ENCODE results near the gene CCDC57.

Gene CCDC57

GRCh38 chr17:82088838-82089722 is 123.6 kb downstream of the CCDC57 start:
- no peak for DNase-seq

- no peak for DNase-seq
These were observed 124.4 kb downstream of the CCDC57 start for GRCh38 chr17:82087961-82088837.

GRCh38 chr17:82086941-82087906 is 125.4 kb downstream of the CCDC57 start:
- no peak for DNase-seq

GRCh38 chr17:82085931-82086764 is 126.5 kb downstream of the CCDC57 start:
- DNase-seq, result no peak

- no peak for DNase-seq
These were observed 127.4 kb downstream of the CCDC57 start for GRCh38 chr17:82085031-82085861.

- DNase-seq, result no peak
These were observed 128.1 kb downstream of the CCDC57 start for GRCh38 chr17:82084373-82085030.

GRCh38 chr17:82083533-82084359 is 128.9 kb downstream of the CCDC57 start:
- DNase-seq, result no peak

- no peak for DNase-seq
These were observed 129.6 kb downstream of the CCDC57 start for GRCh38 chr17:82083009-82083408.

GRCh38 chr17:82082456-82082855 is 130.2 kb downstream of the CCDC57 start:
- no peak for DNase-seq

- no peak for DNase-seq
These were observed 130.7 kb downstream of the CCDC57 start for GRCh38 chr17:82081966-82082365.

- no peak for DNase-seq
These were observed 131.1 kb downstream of the CCDC57 start for GRCh38 chr17:82081546-82081945.

GRCh38 chr17:82080789-82081464 is 131.7 kb downstream of the CCDC57 start:
- no peak for DNase-seq

GRCh38 chr17:82080048-82080788 is 132.4 kb downstream of the CCDC57 start:
- DNase-seq, result no peak

- no peak for DNase-seq
These were observed 133.5 kb downstream of the CCDC57 start for GRCh38 chr17:82079001-82079677.

GRCh38 chr17:82078433-82078832 is 134.2 kb downstream of the CCDC57 start:
- no peak for DNase-seq

GRCh38 chr17:82077617-82078358 is 134.9 kb downstream of the CCDC57 start:
- no peak for DNase-seq

Data from SHP77 treated with DMSO at 0.1 percent for 48 hours (cell line).